ENCODE results near the gene ACOT11. TPM values are rescaled to one million over a fixed set of nuclear protein-coding genes. Genes with fewer than 3 reads are reported as not detected.

Gene ACOT11
- total RNA-seq, 2 experiments from 2014 or later, result 0.50 to 0.91 TPM

DNA sequence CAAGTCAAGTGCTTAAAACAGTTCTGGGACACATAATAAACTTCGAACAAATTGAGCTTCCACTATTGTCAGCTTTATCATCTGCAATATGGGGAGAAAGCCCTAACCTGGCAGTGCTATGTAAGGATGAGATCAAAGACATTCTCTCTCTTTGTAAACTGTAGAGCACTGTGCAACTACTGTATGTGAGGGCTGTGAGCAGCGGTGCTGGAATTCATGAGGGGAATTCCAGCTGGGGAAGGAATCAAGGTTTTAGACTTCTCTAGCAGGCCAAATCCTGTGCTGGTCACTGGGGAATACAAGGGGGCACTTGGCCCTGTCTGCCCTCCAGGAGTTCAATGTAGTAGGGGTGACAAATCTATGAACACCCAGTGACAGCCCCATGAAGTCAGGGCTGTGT lies 66.0 kb downstream of the ACOT11 start:
- ChIA-PET CTCF (no interaction called here), POLR2A (interaction anchor here (1.0 kb wide), 1 partner anchor 9 kb away, joined by 3 read pairs; no protein-coding TSS in a partner anchor)
- no peaks in the 10 kb centered on the region for H3K36me3 ChIP-seq (ENCODE audit: insufficient read depth, low read length)
- Mint-ChIP-seq H3K27me3 (no peaks in the 10 kb centered on the region), H3K27ac (no peak overlapping the region), H3K4me3 (no peak overlapping the region), H3K4me1 (ENCODE audit: low read depth) (no peaks in the 10 kb centered on the region), H3K9me3 (no peaks in the 10 kb centered on the region), H3K36me3 (ENCODE audit: low read depth) (no peaks in the 10 kb centered on the region)
- ATAC-seq (ENCODE audit: poor library complexity) (no peak), DNase-seq (no peak)
- no peaks in the 10 kb centered on the region for H3K4me1 ChIP-seq (ENCODE audit: insufficient read depth, low read length)
- H3K9me3 ChIP-seq (ENCODE audit: control insufficient read depth in 1 of 2, insufficient read depth in 1 of 2, low read length in 2 of 2), result no peaks in the 10 kb centered on the region
- H3K27ac ChIP-seq (ENCODE audit: low read depth in 1 of 2, low read length in 2 of 2), result no peak overlapping the region
- intact Hi-C loops (cut with DNase I, micrococcal nuclease), result no loop called here
- H3K27me3 ChIP-seq (ENCODE audit: control insufficient read depth in 1 of 2, insufficient read depth in 2 of 2, low read length in 2 of 2), result peaks cover 0 to 3% of the 10 kb centered on the region in 2 experiments
- H3K4me3 ChIP-seq (ENCODE audit: low read length), result no peak overlapping the region
- TF ChIP-seq, protein P1, sequence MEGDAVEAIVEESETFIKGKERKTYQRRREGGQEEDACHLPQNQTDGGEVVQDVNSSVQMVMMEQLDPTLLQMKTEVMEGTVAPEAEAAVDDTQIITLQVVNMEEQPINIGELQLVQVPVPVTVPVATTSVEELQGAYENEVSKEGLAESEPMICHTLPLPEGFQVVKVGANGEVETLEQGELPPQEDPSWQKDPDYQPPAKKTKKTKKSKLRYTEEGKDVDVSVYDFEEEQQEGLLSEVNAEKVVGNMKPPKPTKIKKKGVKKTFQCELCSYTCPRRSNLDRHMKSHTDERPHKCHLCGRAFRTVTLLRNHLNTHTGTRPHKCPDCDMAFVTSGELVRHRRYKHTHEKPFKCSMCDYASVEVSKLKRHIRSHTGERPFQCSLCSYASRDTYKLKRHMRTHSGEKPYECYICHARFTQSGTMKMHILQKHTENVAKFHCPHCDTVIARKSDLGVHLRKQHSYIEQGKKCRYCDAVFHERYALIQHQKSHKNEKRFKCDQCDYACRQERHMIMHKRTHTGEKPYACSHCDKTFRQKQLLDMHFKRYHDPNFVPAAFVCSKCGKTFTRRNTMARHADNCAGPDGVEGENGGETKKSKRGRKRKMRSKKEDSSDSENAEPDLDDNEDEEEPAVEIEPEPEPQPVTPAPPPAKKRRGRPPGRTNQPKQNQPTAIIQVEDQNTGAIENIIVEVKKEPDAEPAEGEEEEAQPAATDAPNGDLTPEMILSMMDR (IDR thresholded peaks at IDR 0.05), result no peak

DNA sequence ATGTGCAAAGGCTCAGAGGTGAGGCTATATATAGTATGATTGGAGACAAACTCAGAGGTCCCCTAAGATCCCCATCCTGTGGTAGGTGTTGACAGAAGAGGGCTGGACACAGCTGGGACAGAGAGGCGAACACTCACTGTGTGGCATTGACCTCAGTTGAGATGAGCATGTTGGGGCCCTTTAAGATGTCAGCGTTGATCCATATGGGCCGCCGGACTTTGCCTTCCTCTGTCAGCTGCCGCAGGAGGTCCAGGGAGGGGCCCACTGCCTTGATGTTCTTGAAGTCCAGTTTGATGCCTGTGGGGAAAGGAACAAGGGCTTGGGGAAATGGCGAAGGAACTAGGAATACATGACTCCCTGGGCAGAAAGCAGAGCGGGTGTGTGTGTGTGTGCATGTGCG lies 66.5 kb downstream of the ACOT11 start:
- H3K36me3 ChIP-seq (ENCODE audit: insufficient read depth, low read length), result no peaks in the 10 kb centered on the region
- POLR2A ChIA-PET, result interaction anchor here (1.0 kb wide), 1 partner anchor 10 kb away, joined by 3 read pairs; no protein-coding TSS in a partner anchor
- Mint-ChIP-seq H3K4me1 (ENCODE audit: low read depth) (no peaks in the 10 kb centered on the region), H3K4me3 (no peak overlapping the region), H3K9me3 (no peaks in the 10 kb centered on the region), H3K27me3 (no peaks in the 10 kb centered on the region), H3K36me3 (ENCODE audit: low read depth) (no peaks in the 10 kb centered on the region), H3K27ac (no peak overlapping the region)
- peaks cover 0 to 3% of the 10 kb centered on the region in 2 experiments for H3K27me3 ChIP-seq (ENCODE audit: control insufficient read depth in 1 of 2, insufficient read depth in 2 of 2, low read length in 2 of 2)
- no peak for DNase-seq
- CTCF ChIA-PET, result no interaction called here
- no peaks in the 10 kb centered on the region for H3K4me1 ChIP-seq (ENCODE audit: insufficient read depth, low read length)
- H3K9me3 ChIP-seq (ENCODE audit: control insufficient read depth in 1 of 2, insufficient read depth in 1 of 2, low read length in 2 of 2), result no peaks in the 10 kb centered on the region
- ATAC-seq (ENCODE audit: poor library complexity), result no peak
- no peak overlapping the region for H3K4me3 ChIP-seq (ENCODE audit: low read length)
- TF ChIP-seq, protein P1 (IDR thresholded peaks at IDR 0.05), result no peak
- no peak overlapping the region for H3K27ac ChIP-seq (ENCODE audit: low read depth in 1 of 2, low read length in 2 of 2)
- intact Hi-C loops (cut with DNase I, micrococcal nuclease), result no loop called here

DNA sequence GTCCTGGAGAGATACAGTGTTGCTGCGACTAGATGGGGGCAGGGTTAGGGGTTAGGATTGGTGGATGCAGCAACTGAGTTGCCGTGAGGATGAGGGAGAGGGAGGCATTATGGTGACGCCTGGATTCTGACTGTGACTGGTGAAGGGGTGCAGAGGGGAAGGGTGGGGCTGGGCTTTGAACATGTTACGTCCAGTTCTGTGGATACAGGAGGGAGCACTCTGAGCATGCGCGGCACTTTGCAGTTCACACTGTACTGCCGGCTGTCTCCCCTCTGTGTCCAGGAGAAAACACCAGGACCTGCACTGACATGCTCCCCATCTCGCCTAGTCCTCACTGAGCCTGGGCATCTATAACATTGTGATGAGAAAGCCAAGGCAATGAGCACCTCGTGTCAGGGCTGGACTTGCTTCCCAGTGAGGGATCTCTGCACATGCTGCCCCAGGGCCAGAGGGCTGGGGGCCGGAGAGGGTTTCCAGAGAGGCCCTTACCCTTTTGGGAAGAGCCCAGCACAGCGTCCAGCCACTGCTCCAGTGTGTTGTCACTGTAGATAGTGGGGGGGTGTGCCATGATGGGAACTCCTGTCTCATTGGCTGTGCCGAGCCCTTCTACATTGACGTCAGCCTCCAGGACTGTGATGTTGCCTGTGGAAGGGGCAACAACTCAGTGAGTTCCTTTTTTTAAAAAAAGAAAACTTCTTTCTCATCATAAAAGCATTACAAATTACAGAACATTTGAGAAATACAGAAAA lies 67.7 kb downstream of the ACOT11 start:
- Histone ChIP-seq H3K9me3 (ENCODE audit: control insufficient read depth in 1 of 2, insufficient read depth in 1 of 2, low read length in 2 of 2) (no peaks in the 10 kb centered on the region), H3K4me3 (ENCODE audit: low read length) (no peak overlapping the region), H3K27ac (ENCODE audit: low read depth in 1 of 2, low read length in 2 of 2) (no peak overlapping the region), H3K4me1 (ENCODE audit: insufficient read depth, low read length) (no peaks in the 10 kb centered on the region), H3K36me3 (ENCODE audit: insufficient read depth, low read length) (no peaks in the 10 kb centered on the region), H3K27me3 (ENCODE audit: control insufficient read depth in 1 of 2, insufficient read depth in 2 of 2, low read length in 2 of 2) (peaks cover 0 to 7% of the 10 kb centered on the region in 2 experiments)
- TF ChIP-seq, protein P1 (IDR thresholded peaks at IDR 0.05), result no peak
- H3K4me1 Mint-ChIP-seq (ENCODE audit: low read depth), result no peaks in the 10 kb centered on the region
- no peak overlapping the region for H3K27ac Mint-ChIP-seq
- intact Hi-C loops (cut with DNase I, micrococcal nuclease), result no loop called here
- ATAC-seq (ENCODE audit: poor library complexity) (no peak), DNase-seq (no peak)
- H3K27me3 Mint-ChIP-seq, result no peaks in the 10 kb centered on the region
- ChIA-PET POLR2A (no interaction called here), CTCF (no interaction called here)
- H3K4me3 Mint-ChIP-seq, result no peak overlapping the region
- H3K36me3 Mint-ChIP-seq (ENCODE audit: low read depth), result no peaks in the 10 kb centered on the region
- no peaks in the 10 kb centered on the region for H3K9me3 Mint-ChIP-seq
